ENCODE measurements around the gene SOD2. TPM values are rescaled to one million over a fixed set of nuclear protein-coding genes. Genes with fewer than 3 reads are reported as not detected.

Gene SOD2
- total and polyA plus RNA-seq, 2 of the 13 experiments (the other 11 are each of a cell fraction or from before 2014, with no cell fraction given): 304 to 309 TPM

DNA sequence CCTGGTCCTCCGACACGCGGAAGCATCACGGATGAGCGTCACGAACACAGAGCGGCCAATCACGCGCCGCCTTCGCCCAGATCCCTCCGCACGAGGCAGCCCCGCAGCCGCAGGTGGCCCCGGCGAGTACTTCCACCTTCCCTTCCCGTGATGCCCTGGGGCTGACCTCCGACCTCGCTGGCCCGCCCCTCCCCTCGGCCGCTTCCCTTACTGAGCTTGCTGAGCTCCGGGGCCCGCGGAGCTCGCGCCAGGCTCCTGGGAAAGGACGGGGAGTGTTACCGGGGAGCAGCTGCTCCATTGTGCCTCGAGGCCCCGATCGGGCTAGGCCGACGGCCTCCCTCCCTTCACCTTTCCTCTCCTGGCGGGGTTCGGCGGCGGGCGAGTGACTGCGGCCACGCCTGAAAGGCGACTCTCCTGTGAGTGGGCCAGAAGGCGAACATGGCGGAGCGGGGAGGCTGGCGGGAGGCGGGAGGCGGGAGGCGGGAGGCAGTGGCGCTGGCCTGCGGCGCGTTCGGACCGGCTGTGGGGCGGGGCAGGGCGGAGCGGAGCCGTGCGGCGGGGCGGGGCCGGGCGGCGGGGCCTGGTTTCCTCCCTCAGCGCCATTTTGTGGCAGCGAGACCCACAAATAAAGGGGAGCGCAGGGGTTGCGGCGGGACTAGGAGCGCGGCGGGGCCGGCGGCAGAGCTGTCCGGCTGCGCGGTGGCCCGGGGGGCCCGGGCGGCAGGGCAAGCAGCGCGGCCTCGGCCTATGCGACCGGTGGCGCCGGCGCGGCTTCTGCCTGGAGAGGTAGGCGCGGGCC is 34.1 kb upstream of the SOD2 start, which contains the start of gene WTAP (continued):
- TF ChIP-seq, protein P1, sequence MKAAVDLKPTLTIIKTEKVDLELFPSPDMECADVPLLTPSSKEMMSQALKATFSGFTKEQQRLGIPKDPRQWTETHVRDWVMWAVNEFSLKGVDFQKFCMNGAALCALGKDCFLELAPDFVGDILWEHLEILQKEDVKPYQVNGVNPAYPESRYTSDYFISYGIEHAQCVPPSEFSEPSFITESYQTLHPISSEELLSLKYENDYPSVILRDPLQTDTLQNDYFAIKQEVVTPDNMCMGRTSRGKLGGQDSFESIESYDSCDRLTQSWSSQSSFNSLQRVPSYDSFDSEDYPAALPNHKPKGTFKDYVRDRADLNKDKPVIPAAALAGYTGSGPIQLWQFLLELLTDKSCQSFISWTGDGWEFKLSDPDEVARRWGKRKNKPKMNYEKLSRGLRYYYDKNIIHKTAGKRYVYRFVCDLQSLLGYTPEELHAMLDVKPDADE (CRISPR knock-in tag; IDR thresholded peaks at IDR 0.05): peak; percentile 76; the same call in 1 of the 2 replicates
- TF ChIP-seq SNRNP70 (IDR thresholded peaks at IDR 0.05; ENCODE audit: low read depth, low read length) (no peak), ZFP1 (CRISPR knock-in tag; IDR thresholded peaks at IDR 0.05) (peak; percentile 81), AGO2 (optimal IDR thresholded peaks at IDR 0.05; ENCODE audit: low read depth, low read length) (peak; percentile 93), ZNF75D (CRISPR knock-in tag; IDR thresholded peaks at IDR 0.05; ENCODE audit: borderline replicate concordance) (peak; percentile 95; the same call in 1 of the 2 replicates), CCAR2 (optimal IDR thresholded peaks at IDR 0.05; ENCODE audit: low read depth, low read length) (peak; percentile 57), ISL2 (CRISPR knock-in tag; IDR thresholded peaks at IDR 0.05) (peak; percentile 91), SYNCRIP (IDR thresholded peaks at IDR 0.05; ENCODE audit: insufficient read depth, low read depth, low read length) (no peak), RBM22 (optimal IDR thresholded peaks at IDR 0.05; ENCODE audit: low read length) (peak; percentile 24), NFIC (IDR thresholded peaks at IDR 0.05; ENCODE audit: low read length) (no peak; the same call in 1 of the 2 replicates), KAT7 (CRISPR knock-in tag; IDR thresholded peaks at IDR 0.05; ENCODE audit: borderline replicate concordance) (peak; percentile 100; the same call in 1 of the 2 replicates), ATF1 (CRISPR knock-in tag; IDR thresholded peaks at IDR 0.05) (peak; percentile 91), ZNF558 (CRISPR knock-in tag; IDR thresholded peaks at IDR 0.05; ENCODE audit: borderline replicate concordance) (peak; percentile 62; the same call in 1 of the 2 replicates), RFXANK (CRISPR knock-in tag; IDR thresholded peaks at IDR 0.05) (peak; percentile 93), ZNF747 (CRISPR knock-in tag; IDR thresholded peaks at IDR 0.05; ENCODE audit: borderline replicate concordance) (peak; percentile 96), ZNF205 (CRISPR knock-in tag; IDR thresholded peaks at IDR 0.05) (peak; percentile 96), PLSCR1 (CRISPR knock-in tag; IDR thresholded peaks at IDR 0.05; ENCODE audit: borderline replicate concordance) (no peak), SNAI1 (CRISPR knock-in tag; IDR thresholded peaks at IDR 0.05; ENCODE audit: borderline replicate concordance) (peak; percentile 99; the same call in 1 of the 2 replicates)
- TF ChIP-seq, protein P2, sequence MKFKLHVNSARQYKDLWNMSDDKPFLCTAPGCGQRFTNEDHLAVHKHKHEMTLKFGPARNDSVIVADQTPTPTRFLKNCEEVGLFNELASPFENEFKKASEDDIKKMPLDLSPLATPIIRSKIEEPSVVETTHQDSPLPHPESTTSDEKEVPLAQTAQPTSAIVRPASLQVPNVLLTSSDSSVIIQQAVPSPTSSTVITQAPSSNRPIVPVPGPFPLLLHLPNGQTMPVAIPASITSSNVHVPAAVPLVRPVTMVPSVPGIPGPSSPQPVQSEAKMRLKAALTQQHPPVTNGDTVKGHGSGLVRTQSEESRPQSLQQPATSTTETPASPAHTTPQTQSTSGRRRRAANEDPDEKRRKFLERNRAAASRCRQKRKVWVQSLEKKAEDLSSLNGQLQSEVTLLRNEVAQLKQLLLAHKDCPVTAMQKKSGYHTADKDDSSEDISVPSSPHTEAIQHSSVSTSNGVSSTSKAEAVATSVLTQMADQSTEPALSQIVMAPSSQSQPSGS (CRISPR knock-in tag; IDR thresholded peaks at IDR 0.05): peak; percentile 93
- TF ChIP-seq, protein P3, sequence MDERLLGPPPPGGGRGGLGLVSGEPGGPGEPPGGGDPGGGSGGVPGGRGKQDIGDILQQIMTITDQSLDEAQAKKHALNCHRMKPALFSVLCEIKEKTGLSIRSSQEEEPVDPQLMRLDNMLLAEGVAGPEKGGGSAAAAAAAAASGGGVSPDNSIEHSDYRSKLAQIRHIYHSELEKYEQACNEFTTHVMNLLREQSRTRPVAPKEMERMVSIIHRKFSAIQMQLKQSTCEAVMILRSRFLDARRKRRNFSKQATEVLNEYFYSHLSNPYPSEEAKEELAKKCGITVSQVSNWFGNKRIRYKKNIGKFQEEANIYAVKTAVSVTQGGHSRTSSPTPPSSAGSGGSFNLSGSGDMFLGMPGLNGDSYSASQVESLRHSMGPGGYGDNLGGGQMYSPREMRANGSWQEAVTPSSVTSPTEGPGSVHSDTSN (CRISPR knock-in tag; IDR thresholded peaks at IDR 0.05): no peak
- TF ChIP-seq, protein P4, sequence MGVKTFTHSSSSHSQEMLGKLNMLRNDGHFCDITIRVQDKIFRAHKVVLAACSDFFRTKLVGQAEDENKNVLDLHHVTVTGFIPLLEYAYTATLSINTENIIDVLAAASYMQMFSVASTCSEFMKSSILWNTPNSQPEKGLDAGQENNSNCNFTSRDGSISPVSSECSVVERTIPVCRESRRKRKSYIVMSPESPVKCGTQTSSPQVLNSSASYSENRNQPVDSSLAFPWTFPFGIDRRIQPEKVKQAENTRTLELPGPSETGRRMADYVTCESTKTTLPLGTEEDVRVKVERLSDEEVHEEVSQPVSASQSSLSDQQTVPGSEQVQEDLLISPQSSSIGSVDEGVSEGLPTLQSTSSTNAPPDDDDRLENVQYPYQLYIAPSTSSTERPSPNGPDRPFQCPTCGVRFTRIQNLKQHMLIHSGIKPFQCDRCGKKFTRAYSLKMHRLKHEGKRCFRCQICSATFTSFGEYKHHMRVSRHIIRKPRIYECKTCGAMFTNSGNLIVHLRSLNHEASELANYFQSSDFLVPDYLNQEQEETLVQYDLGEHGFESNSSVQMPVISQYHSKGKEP (CRISPR knock-in tag; IDR thresholded peaks at IDR 0.05): no peak
- TF ChIP-seq, protein P5, sequence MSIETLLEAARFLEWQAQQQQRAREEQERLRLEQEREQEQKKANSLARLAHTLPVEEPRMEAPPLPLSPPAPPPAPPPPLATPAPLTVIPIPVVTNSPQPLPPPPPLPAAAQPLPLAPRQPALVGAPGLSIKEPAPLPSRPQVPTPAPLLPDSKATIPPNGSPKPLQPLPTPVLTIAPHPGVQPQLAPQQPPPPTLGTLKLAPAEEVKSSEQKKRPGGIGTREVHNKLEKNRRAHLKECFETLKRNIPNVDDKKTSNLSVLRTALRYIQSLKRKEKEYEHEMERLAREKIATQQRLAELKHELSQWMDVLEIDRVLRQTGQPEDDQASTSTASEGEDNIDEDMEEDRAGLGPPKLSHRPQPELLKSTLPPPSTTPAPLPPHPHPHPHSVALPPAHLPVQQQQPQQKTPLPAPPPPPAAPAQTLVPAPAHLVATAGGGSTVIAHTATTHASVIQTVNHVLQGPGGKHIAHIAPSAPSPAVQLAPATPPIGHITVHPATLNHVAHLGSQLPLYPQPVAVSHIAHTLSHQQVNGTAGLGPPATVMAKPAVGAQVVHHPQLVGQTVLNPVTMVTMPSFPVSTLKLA (IDR thresholded peaks at IDR 0.05): peak; percentile 83
